Measurements from ENCODE around the gene YTHDF2. TPM values are rescaled to one million over a fixed set of nuclear protein-coding genes. Genes with fewer than 3 reads are reported as not detected.

The YTHDF2 gene
- total RNA-seq = 61.4 and 72.0 TPM in 2 replicates

DNA sequence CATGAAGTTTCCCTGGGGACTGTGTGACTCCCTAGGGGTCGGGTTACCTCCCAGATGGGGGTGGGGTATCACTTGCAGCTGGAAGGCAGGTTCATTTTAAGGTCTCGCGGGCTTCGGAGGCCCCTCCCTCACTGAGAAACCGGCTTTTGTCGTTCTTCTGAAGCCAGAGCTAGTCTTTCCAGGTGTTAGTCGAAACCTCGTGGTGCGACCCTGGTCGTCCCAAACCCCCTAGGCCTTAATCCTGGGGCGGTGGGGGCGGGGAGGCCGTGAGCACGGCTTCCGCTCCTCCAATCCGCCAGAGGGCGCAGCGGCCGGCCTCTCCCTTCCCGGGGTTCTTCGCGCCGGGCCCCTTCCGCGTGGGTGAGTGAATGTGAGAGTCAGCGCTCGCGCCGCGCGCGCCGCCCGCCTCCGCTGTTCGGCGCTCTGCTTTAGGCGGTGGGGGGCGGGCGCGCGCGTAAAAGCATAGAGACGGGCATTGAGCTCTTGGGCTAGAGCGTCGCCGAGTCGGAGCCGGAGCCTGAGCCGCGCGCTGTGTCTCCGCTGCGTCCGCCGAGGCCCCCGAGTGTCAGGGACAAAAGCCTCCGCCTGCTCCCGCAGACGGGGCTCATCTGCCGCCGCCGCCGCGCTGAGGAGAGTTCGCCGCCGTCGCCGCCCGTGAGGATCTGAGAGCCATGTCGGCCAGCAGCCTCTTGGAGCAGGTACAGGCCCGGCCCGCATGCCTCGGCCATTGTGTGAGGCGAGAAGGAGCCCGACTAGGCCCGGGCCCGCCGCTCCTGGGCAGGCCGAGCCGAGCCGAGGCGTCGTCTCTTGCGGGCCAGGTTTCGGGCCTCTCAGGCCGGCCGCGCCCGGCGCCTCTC, at the start of gene YTHDF2:
TSS of gene YTHDF2 (plus strand) at position 491 of the 857 bp plus-strand sequence. CDS start at position 672, 181 bp downstream.

DNA sequence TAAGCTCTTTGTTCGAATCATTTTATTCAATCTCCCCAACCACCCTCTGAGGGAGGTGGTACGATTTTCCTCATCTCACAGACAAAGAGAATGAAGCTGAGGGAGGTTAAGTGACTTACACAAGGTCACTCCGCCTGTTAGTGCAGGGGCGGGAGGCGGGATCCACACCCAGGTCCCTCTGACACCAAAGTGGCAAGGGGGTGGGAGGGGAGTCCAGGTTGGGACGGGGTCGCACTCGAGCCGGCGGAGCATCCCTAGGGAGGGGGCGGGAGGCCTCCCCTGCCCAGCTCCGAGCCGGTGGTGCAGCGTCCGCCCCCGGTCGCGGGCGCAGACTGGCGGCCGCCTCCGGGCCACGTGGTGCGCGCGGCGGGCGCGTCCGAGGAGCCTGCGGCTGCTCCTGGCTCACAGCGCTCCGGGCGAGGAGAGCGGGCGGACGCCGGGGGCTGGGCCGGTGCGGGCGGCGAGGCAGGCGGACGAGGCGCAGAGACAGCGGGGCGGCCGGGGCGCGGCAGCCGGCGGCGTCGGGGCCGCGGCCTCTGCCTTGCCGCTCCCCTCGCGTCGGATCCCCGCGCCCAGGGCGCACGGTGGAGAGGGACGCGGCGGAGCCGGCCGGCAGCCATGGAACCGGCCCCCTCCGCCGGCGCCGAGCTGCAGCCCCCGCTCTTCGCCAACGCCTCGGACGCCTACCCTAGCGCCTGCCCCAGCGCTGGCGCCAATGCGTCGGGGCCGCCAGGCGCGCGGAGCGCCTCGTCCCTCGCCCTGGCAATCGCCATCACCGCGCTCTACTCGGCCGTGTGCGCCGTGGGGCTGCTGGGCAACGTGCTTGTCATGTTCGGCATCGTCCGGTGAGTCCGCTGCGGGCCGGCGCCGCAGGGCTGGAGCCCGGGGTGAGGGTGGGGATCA, 75.3 kb downstream of the YTHDF2 start, which contains the start of gene OPRD1:
TSS of gene OPRD1 (plus strand) at position 405 of the 903 bp plus-strand sequence. CDS start at position 619, 214 bp downstream.

Other genes starting within 250 kb of the YTHDF2 start
- gene RCC1, start 230.9 kb upstream of the YTHDF2 start, total RNA-seq = 27.8 and 69.1 TPM in 2 replicates
- 17.3 and 19.4 TPM in 2 replicates for gene TRNAU1AP, start 183.9 kb upstream of the YTHDF2 start, total RNA-seq
- gene RAB42, start 144.7 kb upstream of the YTHDF2 start, total RNA-seq = 4.6 and 5.2 TPM in 2 replicates
- 10.4 and 18.9 TPM in 2 replicates for gene TAF12, start 93.9 kb upstream of the YTHDF2 start, total RNA-seq
- gene RNU11, start 88.3 kb upstream of the YTHDF2 start, total RNA-seq = not detected in 2 replicates
- 5.3 and 6.5 TPM in 2 replicates for gene GMEB1, start 68.2 kb upstream of the YTHDF2 start, total RNA-seq
- under 0.01 TPM in 2 replicates for gene OPRD1, start 75.2 kb downstream of the YTHDF2 start, total RNA-seq
- gene EPB41, start 177.6 kb downstream of the YTHDF2 start, total RNA-seq = 10.4 and 15.6 TPM in 2 replicates

Data from mesangial cell (primary cell).